Central memory CD8-positive, alpha-beta T cell (primary cell): ENCODE measurements around the gene SGMS1.

ENCODE experiments used
- ATAC-seq: fragments of 150-1000 bp; cut with Tn5 transposase; replicated peaks from 2 replicates; pipeline ENCODE4 v1.10.0; 2022; ENCODE audit warnings: mild to moderate bottlenecking, moderate FRiP score, moderate number of reproducible peaks; ENCODE audit not compliant: poor library complexity, severe bottlenecking; ENCODE audit errors: extremely low read depth
- DNase-seq, 2 donors: peaks; one replicate each; pipeline ENCODE4 v3.0.0; 2021; ENCODE audit warnings: low spot score in 2 of 2
- H3K27ac Mint-ChIP-seq: one replicate; pipeline ENCODE4 v1.8.0; 2022; ENCODE audit warnings: low read depth, mild to moderate bottlenecking, moderate library complexity, mixed read lengths
- H3K27me3 Mint-ChIP-seq: one replicate; pipeline ENCODE4 v1.8.0; 2022; ENCODE audit warnings: mixed read lengths
- H3K36me3 Mint-ChIP-seq: one replicate; pipeline ENCODE4 v1.8.0; 2022; ENCODE audit warnings: mild to moderate bottlenecking, moderate library complexity, mixed read lengths; ENCODE audit not compliant: insufficient read depth
- H3K4me1 Mint-ChIP-seq: one replicate; pipeline ENCODE4 v1.8.0; 2022; ENCODE audit warnings: mixed read lengths
- H3K4me3 Mint-ChIP-seq: one replicate; pipeline ENCODE4 v1.8.0; 2022; ENCODE audit warnings: mild to moderate bottlenecking, moderate library complexity, mixed read lengths
- H3K9me3 Mint-ChIP-seq: one replicate; pipeline ENCODE4 v1.8.0; 2022; ENCODE audit warnings: mixed read lengths

Gene SGMS1

DNA sequence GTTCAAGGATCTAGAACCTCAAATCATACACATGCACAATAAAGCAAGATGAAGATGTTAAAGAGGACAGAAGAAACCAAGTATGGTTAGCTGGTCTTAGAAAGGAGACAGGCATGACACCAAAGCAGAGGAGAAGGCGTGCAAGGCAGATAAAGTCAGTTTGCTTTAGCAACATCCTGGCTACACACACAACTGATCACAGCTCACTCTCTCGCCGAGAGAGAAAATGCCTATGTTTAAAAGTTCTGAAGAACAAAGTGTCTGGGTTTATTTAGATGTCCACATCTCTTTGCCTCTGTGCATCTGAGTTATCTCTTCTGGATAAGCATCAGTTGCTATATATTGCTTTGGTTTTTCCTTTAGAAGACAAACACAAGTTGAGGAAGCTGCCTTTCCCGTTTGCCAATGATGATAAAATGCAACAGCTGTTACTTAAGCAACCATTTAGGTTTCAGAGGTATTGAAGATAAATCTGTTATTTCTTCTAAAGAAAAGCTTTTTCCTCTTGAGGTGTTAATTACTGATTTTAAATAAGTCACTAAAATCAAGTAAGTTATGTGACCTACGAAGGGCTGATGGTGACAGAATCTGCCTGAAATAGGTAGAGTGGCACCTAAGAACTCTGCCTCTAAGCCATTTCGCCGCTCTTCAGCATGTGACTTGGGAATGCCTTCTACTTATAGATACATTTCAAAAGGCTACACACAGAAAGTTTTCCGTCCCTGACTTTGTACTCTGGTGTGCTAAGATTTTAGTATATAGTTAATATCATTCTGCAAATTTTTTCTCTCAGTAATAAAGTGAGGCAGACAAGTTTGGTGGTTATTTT lies 226.2 kb downstream of the SGMS1 start:
- no peaks in the 10 kb centered on the region for H3K9me3 Mint-ChIP-seq
- peak overlapping the region; percentile 32 for H3K27ac Mint-ChIP-seq
- DNase-seq: no peak
- peaks cover 10% of the 10 kb centered on the region for H3K36me3 Mint-ChIP-seq
- H3K4me1 Mint-ChIP-seq: peaks cover 54% of the 10 kb centered on the region
- H3K27me3 Mint-ChIP-seq: no peaks in the 10 kb centered on the region
- peak overlapping the region; percentile 69 for H3K4me3 Mint-ChIP-seq
- peak; percentile 50 for ATAC-seq

DNA sequence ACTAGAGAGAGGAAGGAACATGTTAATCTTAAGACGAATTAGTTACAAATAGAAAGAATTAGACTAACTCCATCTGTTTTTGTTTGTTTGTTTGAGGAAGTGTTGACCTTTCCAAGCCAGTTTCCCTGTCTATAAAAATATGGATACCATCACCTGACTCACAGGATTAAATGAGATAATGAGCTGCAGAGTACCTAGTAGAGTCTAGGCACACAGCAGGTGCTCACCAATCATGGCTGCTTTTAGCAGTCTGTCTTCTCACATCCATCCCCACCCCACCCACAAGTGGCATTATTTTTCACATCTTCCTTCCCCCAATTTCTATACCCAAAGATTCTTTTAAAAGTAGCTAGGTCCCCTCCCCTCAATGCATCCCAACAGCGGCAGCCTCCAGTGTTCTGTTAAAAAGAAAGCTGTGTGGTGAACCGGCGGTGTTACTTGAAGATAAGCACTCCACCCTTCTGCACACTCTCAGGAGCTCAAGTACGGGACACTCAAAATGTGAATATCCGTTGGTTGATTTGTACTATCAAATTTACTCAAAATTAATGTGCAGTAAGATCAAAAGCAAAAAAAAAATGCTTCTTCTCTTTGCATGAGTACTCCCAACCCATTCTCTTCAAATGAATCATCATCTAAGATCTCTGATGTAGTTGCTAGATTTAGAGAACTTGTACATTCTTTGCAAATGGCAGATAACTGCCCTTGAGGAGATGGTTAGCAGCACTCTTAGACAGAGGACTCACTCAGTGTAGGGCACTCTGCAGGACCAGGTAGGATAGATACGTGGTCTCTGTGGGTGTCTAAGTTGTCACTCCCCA lies 227.1 kb downstream of the SGMS1 start:
- ATAC-seq (peak; percentile 33), DNase-seq (no peak)
- Mint-ChIP-seq H3K36me3 (peaks cover 9% of the 10 kb centered on the region), H3K4me3 (peak overlapping the region; percentile 69), H3K4me1 (peaks cover 57% of the 10 kb centered on the region), H3K9me3 (no peaks in the 10 kb centered on the region), H3K27me3 (no peaks in the 10 kb centered on the region), H3K27ac (peak overlapping the region; percentile 80)

DNA sequence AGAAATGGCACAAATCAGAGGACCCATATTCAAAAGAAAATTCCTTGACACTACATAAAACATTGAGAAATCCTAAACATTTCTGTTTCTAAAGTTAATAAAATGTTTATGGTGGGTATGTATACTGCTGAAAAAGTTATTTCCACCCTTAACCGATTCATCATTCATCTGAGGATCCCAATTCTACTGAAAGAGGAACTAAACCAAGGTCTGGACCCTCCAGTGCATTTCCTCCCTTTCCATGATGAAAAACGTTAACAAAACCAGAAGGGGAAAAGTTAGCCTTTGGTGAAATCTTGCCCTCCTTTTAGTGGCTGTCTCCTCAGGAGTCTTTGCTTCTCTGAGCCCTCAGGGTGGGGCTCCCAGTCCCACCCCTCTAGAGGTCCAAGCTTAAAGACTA lies 227.9 kb downstream of the SGMS1 start:
- no peak overlapping the region for H3K27ac Mint-ChIP-seq
- peaks cover 57% of the 10 kb centered on the region for H3K4me1 Mint-ChIP-seq
- H3K36me3 Mint-ChIP-seq: peaks cover 9% of the 10 kb centered on the region
- no peak overlapping the region for H3K4me3 Mint-ChIP-seq
- ATAC-seq (no peak), DNase-seq (no peak)
- H3K27me3 Mint-ChIP-seq: no peaks in the 10 kb centered on the region
- no peaks in the 10 kb centered on the region for H3K9me3 Mint-ChIP-seq

DNA sequence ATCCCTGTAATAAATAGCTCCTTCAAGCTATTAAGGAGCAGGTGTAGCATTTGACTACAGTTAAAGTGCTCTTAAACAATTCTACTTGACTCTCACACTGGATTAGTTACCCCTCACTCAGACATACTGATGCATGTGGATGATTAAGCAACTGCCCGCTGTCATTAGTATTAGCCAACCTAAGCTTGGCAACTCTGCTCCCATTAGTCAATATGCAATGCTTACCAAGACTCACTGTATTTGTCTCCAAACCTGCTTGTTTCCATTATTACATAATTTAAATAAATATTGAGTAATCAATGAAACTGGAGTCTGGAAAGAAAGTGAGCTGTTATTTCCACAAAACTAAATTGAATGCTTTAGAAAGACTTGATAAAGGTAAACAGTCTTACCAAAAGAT lies 228.5 kb downstream of the SGMS1 start:
- Mint-ChIP-seq H3K4me1 (peaks cover 57% of the 10 kb centered on the region), H3K27me3 (no peaks in the 10 kb centered on the region), H3K4me3 (no peak overlapping the region), H3K27ac (no peak overlapping the region), H3K36me3 (peaks cover 9% of the 10 kb centered on the region), H3K9me3 (no peaks in the 10 kb centered on the region)
- ATAC-seq: no peak
- DNase-seq: no peak

DNA sequence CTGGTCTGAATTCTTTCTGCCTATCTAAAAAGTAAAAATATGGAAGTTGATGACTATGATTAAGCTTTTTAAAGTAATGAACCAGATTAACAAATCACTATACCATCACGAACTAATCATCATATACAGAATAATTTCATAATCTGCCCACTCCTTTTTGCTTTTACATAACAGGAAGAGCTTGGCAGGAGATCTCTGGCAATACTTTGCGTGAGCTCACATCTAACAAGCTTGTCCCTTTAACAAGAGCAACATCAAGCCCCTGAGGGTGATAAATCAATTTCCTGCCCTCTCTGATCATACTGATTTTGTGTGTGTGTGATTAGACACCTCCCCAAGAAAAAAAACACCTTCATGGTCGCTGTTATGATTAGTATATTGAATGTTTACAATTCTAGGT lies 228.9 kb downstream of the SGMS1 start:
- no peak overlapping the region for H3K4me3 Mint-ChIP-seq
- peaks cover 9% of the 10 kb centered on the region for H3K36me3 Mint-ChIP-seq
- peaks cover 57% of the 10 kb centered on the region for H3K4me1 Mint-ChIP-seq
- no peaks in the 10 kb centered on the region for H3K9me3 Mint-ChIP-seq
- DNase-seq (no peak), ATAC-seq (peak; percentile 50)
- H3K27me3 Mint-ChIP-seq: no peaks in the 10 kb centered on the region
- H3K27ac Mint-ChIP-seq: no peak overlapping the region

DNA sequence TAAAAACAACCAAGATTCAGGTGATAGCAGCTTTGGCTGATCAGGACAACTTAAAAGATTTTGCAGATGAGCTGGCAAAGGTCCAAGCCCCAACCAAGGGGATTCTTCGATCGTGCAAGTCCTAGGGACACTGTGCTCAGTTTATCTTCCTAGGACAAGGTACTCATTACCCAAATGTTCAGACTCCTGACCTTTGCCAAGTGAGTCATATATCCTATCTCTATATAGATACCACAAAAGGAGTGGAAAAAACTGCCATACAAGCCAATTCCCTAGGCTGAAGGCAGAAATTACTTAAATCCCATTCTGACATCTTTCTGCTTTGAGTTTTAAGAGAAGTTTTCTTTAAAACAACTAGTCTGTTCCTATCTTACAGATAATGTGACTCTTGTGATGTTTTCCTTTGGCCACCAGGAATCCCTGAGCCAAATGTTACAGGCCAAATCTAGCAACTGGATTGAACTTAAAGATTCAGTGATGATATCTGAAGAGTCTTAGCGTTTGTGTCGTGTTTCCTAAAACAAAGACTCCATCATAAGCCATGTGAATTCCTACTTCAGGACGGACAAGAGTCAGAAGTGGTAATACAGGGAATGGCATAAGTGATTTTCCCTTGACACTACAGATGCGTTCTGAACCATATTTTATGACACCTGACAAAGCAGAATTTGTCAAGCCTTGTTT lies 229.8 kb downstream of the SGMS1 start:
- H3K4me1 Mint-ChIP-seq: peaks cover 49% of the 10 kb centered on the region
- no peaks in the 10 kb centered on the region for H3K27me3 Mint-ChIP-seq
- peaks cover 9% of the 10 kb centered on the region for H3K36me3 Mint-ChIP-seq

DNA sequence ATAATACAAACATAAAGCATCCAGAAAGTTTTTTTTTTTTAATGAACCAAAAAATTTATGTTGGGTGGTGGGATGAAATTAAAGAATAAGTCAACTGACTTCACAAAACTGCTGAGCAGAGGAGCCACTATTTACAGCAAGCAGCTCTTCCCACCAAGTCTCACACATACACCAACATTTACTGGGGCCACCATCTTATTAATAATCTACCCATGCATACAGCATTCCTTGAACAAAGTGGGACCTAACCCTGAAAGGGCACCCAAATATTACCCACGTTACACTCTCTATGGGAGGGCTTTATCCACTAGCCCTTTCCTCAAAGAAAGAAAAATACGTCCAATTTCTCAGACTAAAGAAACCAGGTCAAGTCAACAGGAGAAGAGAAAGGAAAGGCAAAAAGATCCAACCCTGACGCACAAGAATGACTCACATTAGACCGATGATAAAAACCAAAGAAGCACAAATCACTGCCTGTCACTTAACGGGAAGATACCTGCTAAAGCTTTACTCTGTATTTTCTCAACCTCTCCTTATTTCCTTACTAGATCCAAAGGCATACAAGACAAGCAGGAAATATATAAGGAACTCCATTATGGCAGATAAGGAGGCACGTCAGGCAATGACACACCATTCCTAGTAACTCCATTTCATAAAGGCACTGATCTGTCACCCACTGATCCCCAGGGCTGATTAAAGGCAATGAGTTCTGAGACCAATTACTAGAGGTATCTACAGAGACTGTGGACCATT lies 230.6 kb downstream of the SGMS1 start:
- H3K4me1 Mint-ChIP-seq: peaks cover 42% of the 10 kb centered on the region
- peaks cover 9% of the 10 kb centered on the region for H3K36me3 Mint-ChIP-seq
- no peak overlapping the region for H3K27ac Mint-ChIP-seq
- H3K9me3 Mint-ChIP-seq: no peaks in the 10 kb centered on the region
- H3K27me3 Mint-ChIP-seq: no peaks in the 10 kb centered on the region
- no peak for ATAC-seq
- no peak for DNase-seq
- H3K4me3 Mint-ChIP-seq: no peak overlapping the region

More for the DNA sequence above, 229.8 kb downstream of the SGMS1 start:
- ATAC-seq: no peak
- no peaks in the 10 kb centered on the region for H3K9me3 Mint-ChIP-seq
- no peak overlapping the region for H3K27ac Mint-ChIP-seq
- DNase-seq: no peak
- H3K4me3 Mint-ChIP-seq: no peak overlapping the region

DNA sequence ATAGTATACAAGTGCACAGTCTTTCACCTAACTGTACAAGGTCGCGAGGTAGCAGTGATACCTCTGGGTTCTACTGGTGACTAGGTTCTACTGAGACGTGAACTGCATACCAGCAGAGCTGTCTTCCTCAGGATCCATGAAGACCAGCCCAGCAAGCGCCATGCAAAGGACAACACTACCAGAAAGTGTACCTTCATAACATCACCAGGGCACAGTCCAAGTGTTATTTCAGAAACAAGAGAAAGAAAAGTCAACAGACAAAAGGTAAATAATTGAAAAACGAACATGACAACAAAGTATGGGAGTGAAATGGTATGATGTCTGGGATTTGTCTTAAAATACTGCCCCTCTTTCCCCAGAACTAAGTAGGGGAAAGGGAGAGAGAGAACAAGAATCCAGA lies 231.3 kb downstream of the SGMS1 start:
- Mint-ChIP-seq H3K4me3 (no peak overlapping the region), H3K4me1 (peaks cover 43% of the 10 kb centered on the region), H3K27ac (no peak overlapping the region), H3K9me3 (no peaks in the 10 kb centered on the region), H3K27me3 (no peaks in the 10 kb centered on the region), H3K36me3 (peaks cover 7% of the 10 kb centered on the region)
- ATAC-seq: no peak
- DNase-seq: no peak

DNA sequence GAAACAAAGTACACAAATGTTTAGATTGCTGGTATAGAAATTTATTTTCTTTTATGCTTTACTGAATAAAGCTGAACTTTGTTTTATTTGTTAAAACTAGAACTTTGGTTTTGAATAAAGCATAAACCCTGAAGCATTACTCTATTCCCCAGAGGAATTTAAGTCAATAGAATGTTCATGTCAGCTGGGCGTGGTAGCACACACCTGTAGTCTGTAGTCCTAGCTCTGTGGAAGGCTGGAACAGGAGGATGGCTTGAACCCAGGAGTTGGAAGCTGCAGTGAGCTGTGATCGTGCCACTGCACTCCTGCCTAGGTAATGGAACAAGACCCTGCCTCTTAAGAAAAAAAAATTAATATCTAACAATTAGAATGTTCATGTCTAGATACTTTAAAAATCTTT lies 233.5 kb downstream of the SGMS1 start:
- no peak for DNase-seq
- Mint-ChIP-seq H3K36me3 (peaks cover 4% of the 10 kb centered on the region), H3K27ac (no peak overlapping the region), H3K9me3 (no peaks in the 10 kb centered on the region), H3K27me3 (no peaks in the 10 kb centered on the region), H3K4me3 (no peak overlapping the region), H3K4me1 (peaks cover 35% of the 10 kb centered on the region)
- no peak for ATAC-seq

DNA sequence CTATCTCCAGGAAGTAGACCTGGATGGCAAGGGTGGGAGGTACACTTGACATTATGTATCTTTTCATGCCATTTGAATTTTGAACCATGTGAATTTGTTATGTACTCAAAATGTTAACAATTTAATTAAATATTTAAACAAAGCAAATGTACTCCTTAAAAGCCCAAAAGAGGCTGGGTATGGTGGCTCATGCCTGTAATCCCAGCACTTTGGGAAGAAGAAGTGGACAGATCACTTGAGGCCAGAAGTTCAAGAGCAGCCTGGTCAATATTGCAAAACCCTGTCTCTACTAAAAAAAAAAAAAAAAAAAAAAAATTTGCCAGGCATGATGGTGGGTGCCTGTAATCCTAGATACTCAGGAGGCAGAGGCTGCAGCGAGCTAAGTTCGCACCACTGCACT lies 235.6 kb downstream of the SGMS1 start:
- peaks cover 41% of the 10 kb centered on the region for H3K4me1 Mint-ChIP-seq
- DNase-seq: no peak
- no peak overlapping the region for H3K4me3 Mint-ChIP-seq
- no peak for ATAC-seq
- H3K36me3 Mint-ChIP-seq: peaks cover 4% of the 10 kb centered on the region
- H3K27me3 Mint-ChIP-seq: no peaks in the 10 kb centered on the region
- no peaks in the 10 kb centered on the region for H3K9me3 Mint-ChIP-seq
- H3K27ac Mint-ChIP-seq: peak overlapping the region; percentile 39

DNA sequence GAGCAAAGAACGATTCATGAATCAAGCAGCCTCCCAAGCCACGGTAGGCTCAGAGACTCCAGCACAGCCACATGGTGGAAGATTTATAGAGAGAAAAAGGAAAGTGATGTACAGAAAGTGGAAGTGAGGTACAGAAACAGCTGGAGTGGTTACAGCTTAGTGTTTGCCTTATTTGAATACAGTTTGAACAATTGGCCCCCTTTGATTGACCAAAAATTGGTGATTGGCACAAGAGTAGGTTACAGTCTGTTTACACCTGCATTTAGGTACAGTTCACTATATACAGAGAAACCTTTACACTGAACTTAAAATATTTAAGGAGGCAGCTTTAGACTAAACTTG lies 236.1 kb downstream of the SGMS1 start:
- H3K4me3 Mint-ChIP-seq: no peak overlapping the region
- ATAC-seq: no peak
- H3K9me3 Mint-ChIP-seq: no peaks in the 10 kb centered on the region
- H3K4me1 Mint-ChIP-seq: peaks cover 36% of the 10 kb centered on the region
- H3K27ac Mint-ChIP-seq: peak overlapping the region; percentile 39
- peaks cover 4% of the 10 kb centered on the region for H3K36me3 Mint-ChIP-seq
- DNase-seq: no peak
- H3K27me3 Mint-ChIP-seq: no peaks in the 10 kb centered on the region

DNA sequence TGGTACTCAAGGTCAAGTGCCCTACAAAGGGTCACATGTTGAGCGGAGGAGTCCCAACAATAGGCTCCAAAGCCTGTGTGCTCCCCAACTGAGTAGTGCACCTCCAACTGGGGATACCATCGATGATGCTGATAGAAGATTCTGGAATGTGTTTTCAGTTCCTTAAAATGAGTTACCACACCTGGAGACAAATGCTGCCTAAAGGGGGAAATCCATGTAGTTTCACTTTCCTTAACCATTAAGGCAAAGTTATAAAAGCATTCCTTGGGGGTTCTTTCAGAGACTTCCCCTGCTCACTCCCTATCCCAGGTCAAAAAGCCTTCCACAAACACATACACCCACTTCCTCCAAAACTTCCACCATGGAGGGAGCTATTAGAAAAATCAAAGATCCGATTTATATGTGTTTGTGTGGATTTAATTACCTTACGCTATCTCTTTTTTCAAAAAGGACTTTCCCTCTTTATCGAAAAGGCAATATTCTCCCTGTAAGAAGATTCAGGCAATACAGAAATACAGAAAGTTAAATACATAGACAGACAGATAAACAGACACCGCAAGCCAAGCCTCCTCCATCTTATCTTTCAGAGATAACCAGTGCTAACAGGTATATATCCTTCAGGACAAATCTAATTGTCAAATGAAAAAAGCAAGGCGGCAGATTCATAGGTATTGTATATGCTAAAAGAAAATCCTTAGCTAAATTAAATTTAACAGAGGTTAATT lies 236.6 kb downstream of the SGMS1 start:
- no peak overlapping the region for H3K4me3 Mint-ChIP-seq
- H3K27ac Mint-ChIP-seq: peak overlapping the region; percentile 39

More for the DNA sequence above, 236.6 kb downstream of the SGMS1 start:
- peaks cover 4% of the 10 kb centered on the region for H3K36me3 Mint-ChIP-seq
- no peak for DNase-seq
- H3K9me3 Mint-ChIP-seq: no peaks in the 10 kb centered on the region
- H3K4me1 Mint-ChIP-seq: peaks cover 31% of the 10 kb centered on the region
- H3K27me3 Mint-ChIP-seq: no peaks in the 10 kb centered on the region
- ATAC-seq: no peak
